Measurements from ENCODE around the gene HNRNPM. TPM values are rescaled to one million over a fixed set of nuclear protein-coding genes. Genes with fewer than 3 reads are reported as not detected.

Gene HNRNPM
- total RNA-seq, 1 experiment from 2014 or later = 468 TPM

GRCh38 chr19:8494158-8494557 is 49.4 kb downstream of the HNRNPM start:
- no peak for DNase-seq
- H3K27ac Mint-ChIP-seq = peak overlapping the region in 1 of 3 experiments; percentile 67; a peak in 1 of 7 replicates
- H3K14ac ChIP-seq (ENCODE audit: insufficient read depth, low read length) = no peak overlapping the region

More at GRCh38 chr19:8494158-8494557, 49.4 kb downstream of the HNRNPM start:
- Mint-ChIP-seq H3K9me3 (no peaks in the 10 kb centered on the region), H3K36me3 (ENCODE audit: insufficient read depth in 1 of 3, low read depth in 3 of 3) (peaks cover 0 to 5% (median 4%) of the 10 kb centered on the region in 3 experiments; a peak in 3 of 7 replicates), H3K4me3 (no peak overlapping the region), H3K27me3 (ENCODE audit: low read depth) (no peaks in the 10 kb centered on the region), H3K4me1 (peaks cover 4 to 11% of the 10 kb centered on the region in 2 experiments; a peak in 2 of 4 replicates)
- no peaks in the 10 kb centered on the region for H3K9me3 ChIP-seq (ENCODE audit: control insufficient read depth, low read depth, low read length)
- no peaks in the 10 kb centered on the region for H3K27me3 ChIP-seq (ENCODE audit: insufficient read depth, low read length)
- no peak overlapping the region for H4K91ac ChIP-seq (ENCODE audit: insufficient read length, low read depth, low read length)
- H4K8ac ChIP-seq (replicated peaks; ENCODE audit: insufficient read length, low read depth, low read length) = no peak overlapping the region
- no peak for TF ChIP-seq CTCF (conservative IDR thresholded peaks at IDR 0.05)
- no peak overlapping the region for H2BK5ac ChIP-seq (ENCODE audit: insufficient read length, low read length)
- no peaks in the 10 kb centered on the region for H4K20me1 ChIP-seq (ENCODE audit: control insufficient read depth, insufficient read depth, insufficient read length)
- no peak overlapping the region for H3K9ac ChIP-seq (ENCODE audit: extremely low read depth, insufficient read length, low read length)
- no peak overlapping the region for H3K23ac ChIP-seq (ENCODE audit: insufficient read length, low read depth, low read length)
- no peak overlapping the region for H4K5ac ChIP-seq (ENCODE audit: insufficient read length, low read depth, low read length)
- no peaks in the 10 kb centered on the region for H3K23me2 ChIP-seq (ENCODE audit: insufficient read length, low read depth, low read length, poor library complexity, severe bottlenecking)
- H3K18ac ChIP-seq (ENCODE audit: insufficient read length, low read depth, low read length) = no peak overlapping the region
- H3T11ph ChIP-seq (ENCODE audit: low read length) = no peak overlapping the region
- no CpG with 5 or more reads among the region's 7 CpGs for WGBS (ENCODE audit: extremely low coverage, insufficient read length, low lambda C conversion rate)
- H2BK20ac ChIP-seq (ENCODE audit: low read depth, low read length, poor library complexity, severe bottlenecking) = no peak overlapping the region
- no peak overlapping the region for H2BK15ac ChIP-seq (ENCODE audit: low read depth, low read length)
- H3K4me2 ChIP-seq (ENCODE audit: insufficient read depth, insufficient read length, low read length) = no peak overlapping the region
- H2AFZ ChIP-seq (ENCODE audit: low read length) = no peak overlapping the region
- no peak overlapping the region for H2BK120ac ChIP-seq (ENCODE audit: low read depth, low read length, poor library complexity, severe bottlenecking)
- no peak overlapping the region for H2AK5ac ChIP-seq (ENCODE audit: insufficient read length, low read length)
- no peak overlapping the region for H3K4ac ChIP-seq (ENCODE audit: low read depth, low read length)
- no peaks in the 10 kb centered on the region for H3K4me1 ChIP-seq (ENCODE audit: insufficient read depth, low read length)
- no peak overlapping the region for H3K56ac ChIP-seq (ENCODE audit: insufficient read length, low read depth, low read length)
- no peak overlapping the region for H3K27ac ChIP-seq (ENCODE audit: insufficient read length, low read depth, low read length)
- H3K79me1 ChIP-seq (ENCODE audit: insufficient read depth, low read depth, low read length, poor library complexity, severe bottlenecking) = no peaks in the 10 kb centered on the region
- no peak overlapping the region for H2BK12ac ChIP-seq (ENCODE audit: insufficient read length, low read depth, low read length)
- no peaks in the 10 kb centered on the region for H3K79me2 ChIP-seq (ENCODE audit: insufficient read depth, low read length)

Data from H9 (cell line).